Activated CD4-positive, alpha-beta T cell treated with anti-CD3 and anti-CD28 coated beads for 1 hour (primary cell): Measurements from ENCODE around the gene HLA-E.
"Not testable (repeated sequence)": the region's sequence is repeated elsewhere in the genome, so short reads cannot be mapped to it uniquely, and the experiment has no call there.

Source experiments
- DNase-seq: peaks from one replicate; pipeline ENCODE4 v3.0.0-alpha.2; 2020

Gene HLA-E

DNA sequence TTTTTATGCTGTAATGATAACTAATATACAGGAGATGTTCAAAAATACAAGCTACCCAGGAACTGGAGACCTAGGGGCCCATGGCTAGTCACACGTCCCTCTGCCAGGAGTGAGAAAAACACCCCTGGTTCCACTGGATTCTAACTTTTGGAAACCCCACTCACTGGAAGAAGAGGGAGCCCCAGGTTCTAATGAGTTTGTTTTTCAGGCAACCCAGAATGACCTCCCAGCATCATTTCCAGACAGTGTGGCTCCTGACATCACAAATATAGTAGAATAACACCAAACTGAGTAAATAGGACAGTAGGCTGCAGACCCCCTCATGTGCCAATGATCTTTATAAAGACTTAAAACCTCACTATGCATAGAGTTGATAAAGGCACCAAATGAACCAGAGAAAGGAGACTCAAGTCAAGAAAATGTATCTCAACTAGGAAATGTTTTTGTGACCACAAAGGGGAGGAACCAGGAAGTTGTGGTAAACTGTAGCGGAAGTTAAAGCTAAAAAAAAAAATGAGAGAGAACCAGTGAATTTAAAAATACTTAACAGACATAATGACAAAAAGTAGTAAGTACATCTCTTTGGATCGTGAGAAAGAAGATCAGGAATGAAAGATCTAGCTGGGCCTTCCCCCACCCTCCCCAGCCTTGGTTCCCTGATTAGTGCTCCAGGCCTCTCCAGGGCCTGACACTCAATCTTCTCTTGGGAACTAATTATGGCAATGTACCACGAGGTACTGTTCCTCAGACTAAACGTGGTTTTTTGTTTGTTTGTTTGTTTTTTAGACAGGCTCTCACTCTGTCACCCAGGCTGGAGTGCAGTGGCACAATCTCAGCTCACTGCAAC is 19.8 kb downstream of the HLA-E start:
- DNase-seq: no peak

GRCh38 chr6:30510419-30511168 is 21.3 kb downstream of the HLA-E start:
- no peak for DNase-seq

DNA sequence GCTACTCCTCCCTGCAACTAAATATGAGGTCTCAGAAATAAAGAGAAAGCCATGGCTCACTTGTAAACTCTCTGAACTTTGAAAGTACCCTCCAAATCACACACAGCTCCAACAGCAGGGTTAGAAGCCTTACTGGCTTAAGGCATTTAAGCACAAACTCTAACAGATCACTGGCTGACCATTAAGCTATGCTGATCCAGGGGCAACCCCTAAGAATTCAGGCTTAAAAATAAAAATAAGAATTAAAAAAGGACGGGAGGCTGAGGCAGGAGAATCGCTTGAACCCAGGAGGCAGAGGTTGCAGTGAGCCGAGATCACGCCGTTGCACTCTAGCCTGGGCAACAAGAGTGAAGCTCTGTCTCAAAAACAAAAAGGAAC is 21.8 kb downstream of the HLA-E start:
- DNase-seq: no peak

DNA sequence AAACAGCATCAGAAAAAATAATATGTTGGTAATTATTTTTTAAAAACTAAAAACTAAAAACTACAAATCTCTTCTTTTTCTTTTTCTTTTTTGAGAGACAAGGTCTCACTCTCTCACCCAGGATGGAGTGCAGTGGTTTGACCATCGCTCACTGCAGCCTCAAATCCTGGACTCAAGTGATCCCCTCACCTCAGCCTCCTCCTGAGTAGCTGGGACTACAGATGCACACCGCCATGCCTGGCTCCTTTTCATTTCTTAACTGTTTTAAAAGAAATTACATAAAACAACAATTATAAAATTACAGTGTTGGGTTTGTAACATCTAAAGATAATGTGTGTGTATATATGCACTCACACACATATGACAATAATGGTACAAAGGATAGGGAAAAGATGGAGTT is 24.1 kb downstream of the HLA-E start:
- DNase-seq: no peak

- no peak for DNase-seq
Measured at GRCh38 chr6:30515106-30515505, 25.8 kb downstream of the HLA-E start.

- peak; percentile 84 for DNase-seq
Measured at GRCh38 chr6:30515944-30516753, 26.8 kb downstream of the HLA-E start.

DNA sequence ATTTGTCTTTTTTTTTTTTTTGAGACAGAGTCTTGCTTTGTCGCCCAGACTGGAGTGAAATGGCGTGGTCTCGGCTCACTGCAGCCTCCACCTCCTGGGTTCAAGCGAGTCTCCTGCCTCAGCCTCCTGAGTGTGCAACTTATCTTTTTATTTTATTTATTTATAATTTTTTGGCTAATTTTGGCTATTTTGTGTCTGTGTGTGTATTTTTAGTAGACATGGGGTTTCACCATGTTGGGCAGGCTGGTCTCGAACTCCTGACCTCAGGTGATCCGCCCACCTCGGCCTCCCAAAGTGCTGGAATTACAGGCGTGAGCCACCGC is 27.4 kb downstream of the HLA-E start:
- DNase-seq: not testable (repeated sequence)

DNA sequence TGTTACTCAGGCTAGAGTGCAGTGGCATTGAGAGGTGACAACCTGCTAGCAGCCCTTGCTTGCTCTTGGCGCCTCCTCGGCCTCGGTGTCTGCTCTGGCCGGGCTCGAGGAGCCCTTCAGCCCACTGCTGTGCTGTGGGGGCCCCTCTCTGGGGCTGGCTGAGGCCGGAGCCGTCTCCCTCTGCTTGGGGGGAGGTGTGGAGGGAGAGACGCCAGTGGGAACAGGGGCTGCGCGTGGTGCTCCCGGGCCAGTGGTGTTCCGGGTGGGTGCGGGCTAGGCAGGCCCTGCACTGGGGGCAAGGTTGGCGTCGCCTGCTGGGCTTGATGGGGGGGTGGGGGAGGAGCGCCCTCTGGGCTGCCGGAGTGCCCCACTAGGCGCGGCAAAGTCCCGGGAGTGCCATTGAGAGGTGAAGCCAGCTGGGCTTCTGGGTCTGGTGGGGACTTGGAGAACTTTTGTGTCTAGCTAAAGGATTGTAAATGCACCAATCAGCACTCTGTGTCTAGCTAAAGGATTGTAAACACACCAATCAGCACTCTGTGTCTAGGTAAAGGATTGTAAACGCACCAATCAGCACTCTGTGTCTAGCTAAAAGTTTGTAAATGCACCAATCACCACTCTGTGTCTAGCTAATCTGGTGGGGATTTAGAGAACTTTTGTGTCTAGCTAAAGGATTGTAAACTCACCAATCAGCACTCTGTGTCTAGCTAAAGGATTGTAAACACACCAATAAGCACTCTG is 28.6 kb downstream of the HLA-E start:
- not testable (repeated sequence) for DNase-seq

GRCh38 chr6:30518505-30519145 is 29.3 kb downstream of the HLA-E start:
- DNase-seq: not testable (repeated sequence)

- no peak for DNase-seq
Measured at GRCh38 chr6:30520522-30520921, 31.2 kb downstream of the HLA-E start.

GRCh38 chr6:30521082-30521481 is 31.8 kb downstream of the HLA-E start:
- not testable (repeated sequence) for DNase-seq

DNA sequence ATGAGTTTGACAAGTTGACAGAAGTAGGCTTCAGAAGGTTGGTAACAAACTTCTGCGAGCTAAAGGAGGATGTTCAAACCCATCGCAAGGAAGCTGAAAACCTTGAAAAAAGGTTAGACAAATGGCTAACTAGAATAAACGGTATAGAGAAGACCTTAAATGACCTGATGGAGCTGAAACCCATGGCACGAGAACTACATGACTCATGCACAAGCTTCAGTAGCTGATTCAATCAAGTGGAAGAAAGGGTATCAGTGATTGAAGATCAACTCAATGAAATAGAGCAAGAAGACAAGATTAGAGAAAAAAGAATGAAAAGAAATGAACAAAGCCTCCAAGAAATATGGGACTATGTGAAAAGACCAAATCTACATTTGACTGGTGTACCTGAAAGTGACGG is 32.6 kb downstream of the HLA-E start:
- DNase-seq: not testable (repeated sequence)

DNA sequence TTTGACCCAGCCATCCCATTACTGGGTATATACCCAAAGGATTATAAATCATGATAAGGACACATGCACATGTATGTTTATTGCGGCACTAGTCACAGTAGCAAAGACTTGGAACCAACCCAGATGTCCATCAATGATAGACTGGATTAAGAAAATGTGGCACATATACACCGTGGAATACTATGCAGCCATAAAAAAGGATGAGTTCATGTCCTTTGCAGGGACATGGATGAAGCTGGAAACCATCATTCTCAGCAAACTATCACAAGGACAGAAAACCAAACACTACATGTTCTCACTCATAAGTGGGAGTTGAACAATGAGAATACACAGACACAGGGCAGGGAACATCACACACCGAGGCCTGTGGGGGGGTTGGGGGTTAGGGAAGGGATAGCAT is 37.1 kb downstream of the HLA-E start:
- not testable (repeated sequence) for DNase-seq

DNA sequence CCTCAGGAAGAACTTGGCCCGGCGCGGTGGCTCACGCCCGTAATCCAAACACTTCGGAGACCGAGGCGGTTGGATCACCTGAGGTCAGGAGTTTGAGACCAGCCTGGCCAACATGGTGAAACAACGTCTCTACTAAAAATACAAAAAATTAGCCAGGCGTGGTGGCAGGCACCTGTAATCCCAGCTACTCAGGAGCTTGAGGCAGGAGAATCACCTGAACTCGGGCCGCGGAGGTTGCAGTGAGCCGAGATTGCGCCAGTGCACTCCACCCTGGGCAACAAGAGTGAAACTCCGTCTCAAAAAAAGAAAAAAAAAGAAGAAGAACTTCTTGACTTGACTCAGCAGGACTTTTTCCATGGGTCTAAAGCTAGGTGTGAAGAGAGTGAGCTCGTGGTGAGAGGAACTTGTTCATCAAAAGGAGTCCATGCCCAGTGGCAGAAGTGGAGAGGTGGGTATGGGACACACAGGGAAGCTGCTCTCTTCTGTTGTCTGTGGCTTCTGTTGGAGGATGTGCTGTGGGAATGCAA is 40.1 kb downstream of the HLA-E start:
- DNase-seq: not testable (repeated sequence)

DNA sequence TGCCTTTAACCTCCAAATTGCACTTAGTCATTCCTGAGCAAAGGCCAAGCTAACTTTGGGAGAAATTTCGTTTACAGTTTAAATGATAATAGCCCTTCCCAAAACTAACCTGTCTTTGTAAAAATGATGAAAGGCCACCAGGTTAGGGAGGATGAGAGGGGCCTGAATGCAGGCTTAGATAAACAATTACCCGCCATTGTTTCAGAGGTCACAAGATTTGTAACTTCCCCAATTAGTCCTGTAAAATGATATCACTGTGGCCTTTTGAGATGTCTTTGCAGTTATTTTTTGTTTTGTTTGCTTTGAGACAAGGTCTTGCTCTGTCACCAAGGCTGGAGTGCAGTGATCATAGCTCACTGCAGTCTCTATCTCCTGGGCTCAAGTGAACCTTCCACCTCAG is 40.7 kb downstream of the HLA-E start:
- DNase-seq: no peak

DNA sequence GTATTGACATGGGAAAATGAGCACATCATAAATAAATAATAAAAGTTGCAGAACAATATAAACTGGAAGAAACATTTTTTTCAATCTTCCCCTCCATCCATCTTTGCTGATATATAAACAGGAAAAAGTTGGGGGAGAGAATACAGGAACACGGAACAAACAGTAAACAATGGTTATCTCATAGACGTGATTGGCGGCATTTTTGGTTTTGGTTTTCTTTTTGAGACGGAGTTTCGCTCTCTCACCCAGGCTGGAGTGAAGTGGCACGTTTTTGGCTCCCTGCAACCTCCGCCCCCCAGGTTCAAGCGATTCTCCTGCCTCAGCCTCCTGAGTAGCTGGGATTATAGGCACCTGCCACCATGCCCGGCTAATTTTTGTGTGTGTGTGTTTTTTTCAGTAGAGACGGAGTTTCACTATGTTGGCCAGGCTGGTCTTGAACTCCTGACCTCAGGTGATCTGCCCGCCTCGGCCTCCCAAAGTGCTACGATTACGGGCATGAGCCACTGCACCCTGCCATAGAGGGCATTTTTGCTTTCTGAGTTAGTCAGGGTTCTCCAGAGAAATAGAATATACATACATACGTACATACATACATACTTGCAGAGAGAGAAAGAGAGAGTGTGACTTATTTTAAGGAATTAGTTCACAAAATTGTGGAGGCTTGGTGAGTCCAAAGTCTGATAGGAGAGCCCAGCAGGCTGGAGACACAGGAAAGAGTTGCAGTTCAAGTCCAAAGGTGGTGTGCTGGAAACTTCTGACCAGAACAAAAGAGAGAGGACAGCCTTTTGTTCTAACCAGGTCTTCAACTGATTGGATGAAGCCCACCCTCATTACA is 44.4 kb downstream of the HLA-E start:
- no peak for DNase-seq

- DNase-seq: no peak
Measured at GRCh38 chr6:30537931-30538330, 48.6 kb downstream of the HLA-E start.

- DNase-seq: peak; percentile 70
Measured at GRCh38 chr6:30541515-30542403, 52.5 kb downstream of the HLA-E start.

DNA sequence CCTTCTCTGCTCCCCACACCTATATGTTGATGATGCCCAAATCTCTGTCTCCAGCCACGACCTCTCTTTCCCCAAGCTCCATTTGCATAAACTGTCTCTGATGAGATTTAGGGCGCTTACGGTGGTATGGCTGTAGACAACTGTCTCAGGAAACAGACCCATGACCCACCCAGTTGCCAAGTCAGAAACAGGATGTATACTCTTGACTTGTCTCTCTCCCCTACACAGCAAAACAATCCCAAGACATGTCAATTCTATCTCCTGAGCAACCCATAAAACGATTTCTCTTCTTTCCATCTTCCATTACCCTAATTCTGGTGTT is 53.1 kb downstream of the HLA-E start:
- no peak for DNase-seq

- no peak for DNase-seq
Measured at GRCh38 chr6:30542915-30543314, 53.6 kb downstream of the HLA-E start.
